GM21526 (cell line): ENCODE measurements around the gene WSCD1.

Source experiments
- ATAC-seq: cut with Tn5 transposase; IDR thresholded peaks from one replicate; pipeline ENCODE4 v1.9.1; 2021; ENCODE audit warnings: moderate library complexity; ENCODE audit not compliant: unreplicated experiment, low FRiP score

WSCD1 gene

DNA sequence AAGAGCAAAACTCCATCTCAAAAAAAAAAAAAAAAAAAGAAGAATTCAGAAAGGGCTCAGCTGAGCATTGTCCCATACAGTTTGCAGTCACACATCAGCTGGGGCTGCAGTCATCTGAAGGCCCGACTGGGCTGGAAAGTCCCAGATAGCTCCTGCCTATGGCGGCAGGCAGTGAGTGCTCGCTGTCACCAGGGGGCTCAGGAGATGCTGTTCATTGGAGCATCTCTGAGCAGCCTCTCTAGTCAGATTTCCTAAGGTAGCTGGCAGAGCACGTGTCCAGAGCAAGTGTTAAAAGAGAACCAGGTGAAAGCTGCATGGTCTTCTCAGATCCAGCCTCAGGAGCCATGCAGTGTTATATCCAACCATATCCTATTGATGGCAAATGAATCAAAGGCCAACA lies 75.8 kb downstream of the WSCD1 start:
- no peak for ATAC-seq

- no peak for ATAC-seq
Observed at GRCh38 chr17:6147042-6147441, 76.9 kb downstream of the WSCD1 start.

DNA sequence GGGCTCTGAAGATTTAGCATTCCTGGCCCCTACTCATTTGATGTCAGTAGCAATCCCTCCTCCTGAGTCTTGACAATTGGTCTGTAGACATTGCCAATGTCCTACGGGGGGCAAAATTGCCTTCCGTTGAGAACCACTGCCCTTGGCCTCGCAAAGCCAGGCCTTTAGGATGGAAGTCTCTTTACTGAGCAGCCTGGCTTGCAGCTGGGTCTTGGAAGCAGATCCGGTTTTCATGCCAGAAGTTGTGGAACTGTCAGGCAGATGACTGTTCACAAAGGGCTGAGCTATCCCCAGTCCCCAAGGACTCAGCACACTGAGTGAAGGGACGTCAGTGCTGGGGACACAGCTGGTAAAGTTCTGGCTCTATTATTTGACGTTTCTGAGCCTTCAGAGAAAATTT lies 83.2 kb downstream of the WSCD1 start:
- ATAC-seq = no peak

DNA sequence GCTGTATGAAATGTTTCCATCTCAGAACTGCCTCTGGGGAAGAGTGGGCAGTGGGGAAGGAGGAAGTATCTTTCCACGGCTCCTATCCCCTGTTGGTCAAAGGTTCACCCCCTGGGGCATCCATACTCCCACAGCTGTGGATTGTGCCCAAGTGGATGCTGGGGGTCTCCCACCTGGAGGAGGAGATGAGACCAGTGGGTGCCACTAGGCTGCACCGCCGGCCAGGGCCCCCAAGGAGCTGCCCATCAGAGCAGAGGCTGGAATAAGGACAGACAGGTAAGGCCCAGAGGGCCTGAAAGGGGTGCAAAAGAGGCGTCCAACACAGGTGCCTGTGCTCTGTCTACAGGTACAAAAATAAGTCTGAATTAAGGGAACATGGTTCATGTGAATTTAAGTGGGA lies 87.5 kb downstream of the WSCD1 start:
- no peak for ATAC-seq

DNA sequence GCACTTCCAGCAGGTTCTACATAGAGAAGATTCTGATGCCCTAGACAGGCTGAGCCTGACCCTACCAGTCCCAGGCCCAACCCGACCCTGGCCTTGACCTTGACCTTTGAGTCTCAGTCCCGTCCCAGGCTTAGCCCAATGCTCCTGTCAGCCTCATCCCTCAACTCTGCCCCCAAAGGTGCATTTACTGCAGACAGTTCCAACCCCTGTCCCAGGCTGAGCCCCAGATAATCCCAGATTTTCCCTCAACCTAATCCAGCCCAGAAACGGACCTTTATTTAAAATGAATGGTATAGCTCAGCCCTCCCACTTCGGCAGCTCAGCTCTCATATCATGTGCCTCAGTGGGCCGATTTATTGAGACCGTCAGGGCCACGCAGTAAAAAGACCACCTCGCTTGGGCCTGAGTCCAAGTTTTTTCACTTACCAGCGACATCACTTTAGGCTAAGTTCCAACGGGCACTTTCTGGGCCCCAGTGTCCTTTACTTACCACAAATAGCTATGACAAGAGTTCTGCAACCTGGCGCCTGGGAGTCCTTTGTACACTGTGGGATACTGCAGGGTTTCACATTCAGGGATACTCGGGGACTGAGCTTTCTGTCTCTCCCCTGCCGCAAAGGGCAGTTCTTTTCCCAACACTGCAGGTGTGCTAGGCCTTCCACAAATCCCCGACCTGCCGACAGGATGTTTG lies 89.5 kb downstream of the WSCD1 start:
- no peak for ATAC-seq

- ATAC-seq = no peak
Observed at GRCh38 chr17:6160232-6160555, 90.0 kb downstream of the WSCD1 start.

DNA sequence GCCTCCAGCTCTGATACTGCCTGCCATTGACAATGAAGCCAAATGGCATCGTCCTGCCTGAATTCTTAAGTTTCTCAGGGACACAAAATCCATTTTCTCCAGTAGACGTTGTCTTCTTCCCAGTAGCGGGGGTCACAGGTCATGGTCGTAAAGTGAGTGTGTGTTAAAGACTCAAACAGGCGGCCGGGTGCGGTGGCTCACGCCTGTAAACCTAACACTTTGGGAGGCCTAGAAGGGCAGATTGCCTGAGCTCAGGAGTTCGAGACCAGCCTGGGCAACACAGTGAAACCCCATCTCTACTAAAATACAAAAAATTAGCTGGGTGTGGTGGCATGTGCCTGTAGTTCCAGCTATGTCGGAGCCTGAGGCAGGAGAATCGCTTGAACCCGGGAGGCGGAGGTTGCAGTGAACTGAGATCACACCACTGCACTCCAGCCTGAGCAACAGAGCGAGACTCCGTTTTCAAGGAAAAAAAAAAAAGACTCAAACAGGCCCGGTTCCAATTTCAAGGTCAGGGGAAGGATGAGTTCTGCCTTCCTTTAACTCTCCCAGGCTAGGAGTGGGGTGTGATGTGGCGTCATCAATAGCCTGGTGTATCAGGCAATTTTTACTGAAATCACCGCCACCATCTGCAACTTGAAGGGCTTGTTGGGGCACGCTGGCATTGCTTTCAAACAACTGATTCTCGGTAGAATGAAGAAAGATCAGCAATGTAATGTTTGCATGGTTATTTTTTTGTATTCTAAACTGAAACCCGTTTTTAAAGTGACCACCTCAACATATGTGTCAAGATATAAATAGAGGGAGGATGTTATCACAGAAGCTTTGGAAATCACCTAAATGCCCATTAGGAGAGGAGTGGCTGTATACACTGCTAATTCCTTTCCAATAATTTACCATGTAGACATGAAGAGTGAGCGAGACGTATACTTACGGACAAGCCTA lies 91.0 kb downstream of the WSCD1 start:
- no peak for ATAC-seq

GRCh38 chr17:6162216-6162615 lies 92.0 kb downstream of the WSCD1 start:
- ATAC-seq = no peak

DNA sequence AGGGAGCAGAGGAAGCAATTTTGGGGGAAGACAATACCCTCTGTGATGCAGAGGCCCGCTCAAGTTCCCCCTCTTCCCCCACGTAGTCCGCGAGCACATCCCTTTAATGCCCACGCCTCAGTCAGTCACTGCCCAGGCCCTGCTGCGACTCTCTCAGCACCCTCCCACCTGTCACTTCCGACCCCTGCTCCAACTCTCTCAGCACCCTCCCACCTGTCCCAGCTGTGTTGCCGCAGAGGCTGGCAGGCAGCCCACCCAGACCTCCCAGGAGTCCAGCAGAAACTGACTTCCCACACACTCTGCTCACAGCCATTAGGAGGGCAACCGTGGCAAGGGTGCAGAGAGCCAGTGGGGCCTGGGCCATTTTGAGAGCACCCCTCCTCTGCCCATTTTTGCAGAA lies 92.7 kb downstream of the WSCD1 start:
- ATAC-seq = no peak

DNA sequence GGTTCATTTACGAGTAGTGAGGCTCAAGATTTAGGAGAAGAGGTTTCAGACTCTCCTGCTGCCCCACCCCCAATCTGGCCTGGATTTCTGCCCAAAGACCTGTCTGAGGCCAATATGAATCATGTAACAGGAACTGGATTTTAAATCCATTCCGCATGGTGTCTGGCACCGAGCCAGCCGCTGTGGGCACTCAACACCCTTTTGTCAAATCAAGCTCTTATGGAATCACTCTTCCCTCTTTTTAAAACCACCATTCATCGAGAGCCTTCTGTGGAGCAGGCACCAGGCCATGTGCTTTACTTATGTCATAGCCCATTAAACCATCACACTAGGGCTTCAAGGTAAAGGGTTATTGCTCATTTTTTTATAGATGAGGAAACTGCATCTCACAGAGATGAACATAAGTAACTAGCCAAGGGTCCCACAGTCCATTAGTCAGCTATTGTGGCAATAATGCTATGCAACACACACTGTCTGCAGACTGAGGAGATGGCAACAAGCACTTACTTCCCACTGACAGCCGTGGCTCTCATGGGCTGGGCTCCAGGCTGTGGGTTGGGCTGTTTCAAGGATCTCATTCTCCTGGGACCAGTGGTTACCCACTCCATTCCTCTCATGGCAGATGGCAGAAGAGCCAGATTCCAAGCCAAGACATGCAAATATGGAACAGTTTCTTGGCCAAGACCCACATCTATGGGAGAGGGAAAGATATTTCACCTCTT lies 93.6 kb downstream of the WSCD1 start:
- no peak for ATAC-seq

DNA sequence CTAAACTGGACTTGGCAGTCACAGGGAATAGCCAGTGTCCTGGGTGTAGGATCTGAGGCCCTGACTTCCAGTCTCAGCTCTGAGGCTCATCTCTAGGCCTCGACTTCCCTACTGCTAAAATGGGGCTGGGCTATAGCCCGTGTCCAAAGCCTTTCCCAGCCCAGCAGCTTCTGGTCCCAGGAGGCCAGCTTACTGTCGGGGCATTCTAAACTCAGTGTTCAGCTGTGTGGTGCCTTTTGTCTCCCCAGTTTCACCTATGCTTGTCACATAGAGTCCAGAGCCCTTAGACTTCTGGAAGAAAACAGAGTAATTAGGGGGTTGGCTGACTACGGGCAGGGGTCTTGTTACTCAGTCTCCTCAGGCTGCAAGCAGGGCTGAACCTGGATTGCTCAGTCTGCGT lies 94.8 kb downstream of the WSCD1 start:
- ATAC-seq = no peak

- ATAC-seq = no peak
Observed at GRCh38 chr17:6165806-6166205, 95.6 kb downstream of the WSCD1 start.

DNA sequence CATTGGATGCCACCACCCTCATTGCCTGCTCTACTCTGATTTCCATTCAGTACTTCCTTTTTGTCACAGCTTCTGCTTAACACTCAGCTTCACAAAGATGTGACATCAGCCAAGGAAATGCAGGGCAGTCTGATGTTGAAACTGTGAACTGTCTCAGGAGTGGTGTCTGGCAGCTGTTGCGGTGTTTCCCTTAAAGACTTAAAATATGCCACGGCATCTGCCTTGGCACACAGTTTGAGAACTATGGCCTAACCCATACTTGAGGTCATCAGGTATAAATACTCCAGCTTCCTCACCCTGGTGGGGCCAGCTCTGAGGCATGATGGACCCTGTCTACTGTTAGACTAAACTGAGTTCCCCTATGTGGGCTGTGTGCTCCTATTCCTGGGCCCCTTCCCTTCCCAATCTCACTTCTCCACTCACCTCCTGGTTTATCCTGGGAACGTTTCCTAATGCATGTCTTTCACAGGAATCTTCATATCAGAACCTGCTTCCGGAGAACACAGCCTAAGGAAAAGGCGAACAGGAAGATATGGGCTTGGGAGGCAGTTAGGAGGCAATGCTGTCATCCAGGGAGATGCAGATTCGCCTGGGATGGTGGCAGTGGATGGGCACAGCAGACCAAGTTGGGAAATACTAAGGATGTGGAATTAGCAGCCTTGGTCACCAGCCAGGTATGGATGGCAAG lies 96.5 kb downstream of the WSCD1 start:
- ATAC-seq = no peak

DNA sequence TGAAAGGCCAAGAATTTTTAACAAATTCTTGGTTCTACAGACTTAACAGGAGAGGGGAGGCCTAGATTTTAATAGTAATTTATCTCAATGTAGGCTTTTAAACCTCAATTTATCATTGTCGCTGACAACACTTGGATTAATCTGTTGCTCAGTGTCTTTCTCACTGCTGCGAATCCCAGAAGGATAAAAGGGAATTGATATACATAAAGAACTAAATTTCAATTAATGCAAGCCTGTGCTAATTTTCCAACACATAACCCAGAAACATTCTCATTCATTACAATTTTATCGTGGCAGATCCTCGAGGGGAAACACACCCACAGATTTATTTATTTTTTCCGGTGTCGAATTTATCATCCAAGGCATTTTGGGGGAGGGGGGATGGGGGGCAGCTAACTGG lies 98.1 kb downstream of the WSCD1 start:
- no peak for ATAC-seq

DNA sequence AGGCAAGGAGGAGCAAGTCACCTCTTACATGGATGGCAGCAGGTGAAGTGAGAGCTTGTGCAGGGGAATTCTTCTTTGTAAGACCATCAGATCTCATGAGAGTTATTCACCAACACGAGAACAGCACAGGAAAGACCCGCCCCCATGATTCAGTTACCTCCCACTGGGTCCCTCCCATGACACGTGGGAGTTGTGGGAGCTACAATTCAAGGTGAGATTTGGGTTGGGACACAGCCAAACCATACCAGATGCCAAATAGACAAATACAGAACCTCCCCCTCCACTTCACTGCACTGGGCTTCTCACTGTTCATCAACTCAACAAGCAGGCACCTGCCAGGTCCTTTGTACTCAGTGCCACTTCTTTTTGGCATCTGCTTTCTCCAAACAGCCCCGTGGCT lies 100.2 kb downstream of the WSCD1 start:
- ATAC-seq = no peak

GRCh38 chr17:6172642-6173330 lies 102.6 kb downstream of the WSCD1 start:
- ATAC-seq = no peak

DNA sequence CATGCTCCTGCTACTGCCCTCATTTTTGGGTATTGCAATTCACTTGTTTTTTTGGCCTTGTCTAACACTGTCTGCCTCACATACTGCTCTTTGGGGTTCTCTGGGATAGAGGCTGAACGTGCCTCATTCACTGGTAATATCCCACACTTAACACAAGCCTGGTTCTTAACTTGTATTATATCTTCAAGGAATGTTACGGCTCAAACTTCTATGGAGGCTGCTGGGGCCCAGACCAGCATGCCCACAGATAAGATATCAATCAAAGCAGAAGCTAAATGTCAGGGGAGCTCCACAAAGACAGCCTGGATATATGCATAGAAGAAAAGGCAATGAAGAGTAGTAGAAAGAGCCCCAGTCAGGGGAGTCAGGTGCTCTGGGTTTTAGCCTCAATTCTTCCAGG lies 103.5 kb downstream of the WSCD1 start:
- ATAC-seq = no peak
